Mucosa of gallbladder (tissue), 1 donor: ENCODE results near the gene SULT2A1. TPM values are rescaled to one million over a fixed set of nuclear protein-coding genes. Genes with fewer than 3 reads are reported as not detected.
"Not testable (repeated sequence)": the region's sequence is repeated elsewhere in the genome, so short reads cannot be mapped to it uniquely, and the experiment has no call there.

Experiments used
- DNase-seq: peaks from one replicate; pipeline ENCODE4 v3.0.0-alpha.2; 2020; ENCODE audit warnings: low spot score
- total RNA-seq: library from RNA; stranded (reverse); gene quantifications from one replicate; pipeline ENCODE4 v1.2.1, GENCODE V29; 2021
- donor health status: DM: no; HTN: no; CAD: no.

SULT2A1 gene
- total RNA-seq, 1 donor from 2014 or later = 0.46 TPM

- DNase-seq = no peak
Observed at GRCh38 chr19:47860602-47861297, 25.4 kb downstream of the SULT2A1 start.

- not testable (repeated sequence) for DNase-seq
Observed at GRCh38 chr19:47859838-47860237, 26.3 kb downstream of the SULT2A1 start.

GRCh38 chr19:47858646-47859285 is 27.3 kb downstream of the SULT2A1 start, which contains the start of gene TPRX2:
TSS of gene TPRX2 (plus strand) at chr19:47859235. CDS start at chr19:47859247, 12 bp downstream.
- not testable (repeated sequence) for DNase-seq

- DNase-seq = not testable (repeated sequence)
Observed at GRCh38 chr19:47858231-47858630, 27.9 kb downstream of the SULT2A1 start.

GRCh38 chr19:47854459-47854858 is 31.7 kb downstream of the SULT2A1 start:
- no peak for DNase-seq

GRCh38 chr19:47853003-47853402 is 33.1 kb downstream of the SULT2A1 start:
- no peak for DNase-seq

GRCh38 chr19:47848823-47849473 is 37.2 kb downstream of the SULT2A1 start:
- no peak for DNase-seq

- DNase-seq = no peak
Observed at GRCh38 chr19:47848425-47848822, 37.7 kb downstream of the SULT2A1 start.

- DNase-seq = no peak
Observed at GRCh38 chr19:47842941-47843340, 43.2 kb downstream of the SULT2A1 start.

GRCh38 chr19:47839913-47840312 is 46.2 kb downstream of the SULT2A1 start:
- no peak for DNase-seq

- DNase-seq = no peak
Observed at GRCh38 chr19:47839411-47839810, 46.7 kb downstream of the SULT2A1 start.

- no peak for DNase-seq
Observed at GRCh38 chr19:47836038-47836437, 50.1 kb downstream of the SULT2A1 start.

GRCh38 chr19:47832723-47833122 is 53.4 kb downstream of the SULT2A1 start:
- DNase-seq = no peak

GRCh38 chr19:47826800-47827199 is 59.3 kb downstream of the SULT2A1 start:
- DNase-seq = no peak

GRCh38 chr19:47824396-47824795 is 61.7 kb downstream of the SULT2A1 start:
- no peak for DNase-seq

GRCh38 chr19:47821460-47822020 is 64.6 kb downstream of the SULT2A1 start, which contains the start of gene CRX:
TSS of gene CRX (plus strand) at chr19:47821937. CDS start at chr19:47834444, 12,507 bp downstream.
- no peak for DNase-seq

Other genes with a start within 250 kb of the SULT2A1 start
- gene EHD2, start 172.9 kb downstream of the SULT2A1 start, total RNA-seq = 81.2 TPM
- gene NOP53, start 140.8 kb downstream of the SULT2A1 start, total RNA-seq = 253 TPM
- gene SELENOW, start 107.6 kb downstream of the SULT2A1 start, total RNA-seq = 469 TPM
- gene TPRX1, start 81.8 kb downstream of the SULT2A1 start, total RNA-seq = not detected
- not detected for gene CRX, start 64.4 kb downstream of the SULT2A1 start, total RNA-seq
- gene TPRX2, start 27.1 kb downstream of the SULT2A1 start, total RNA-seq = not detected
- gene BSPH1, start 105.9 kb upstream of the SULT2A1 start, total RNA-seq = not detected
- not detected for gene ELSPBP1, start 108.3 kb upstream of the SULT2A1 start, total RNA-seq
- not detected for gene CABP5, start 157.8 kb upstream of the SULT2A1 start, total RNA-seq
- 10.0 TPM for gene PLA2G4C, start 224.5 kb upstream of the SULT2A1 start, total RNA-seq